ENCODE data around the gene TMEM51. TPM values are rescaled to one million over a fixed set of nuclear protein-coding genes. Genes with fewer than 3 reads are reported as not detected.

TMEM51 gene
- total RNA-seq, 1 experiment from 2014 or later: 10.4 TPM

DNA sequence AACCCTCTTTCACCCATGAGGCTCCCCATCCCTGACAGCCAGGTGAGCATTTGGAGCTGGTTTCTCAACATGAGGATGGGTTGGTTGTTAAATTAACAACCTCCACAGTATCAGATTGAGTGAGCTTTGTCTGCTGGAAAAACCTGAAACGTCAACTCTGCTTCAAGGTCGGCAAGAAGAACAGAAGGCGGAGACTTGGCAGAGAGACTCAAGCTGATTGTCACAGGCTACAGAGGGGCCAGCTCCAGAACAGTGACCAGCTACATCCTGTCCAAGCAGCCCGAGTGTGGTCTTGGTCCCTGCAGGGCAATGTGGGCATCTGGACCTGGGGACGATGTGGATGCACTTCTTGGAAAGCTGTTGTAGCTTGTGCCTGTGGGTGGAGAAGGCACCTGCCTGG is 36.6 kb upstream of the TMEM51 start:
- H3K27me3 Mint-ChIP-seq (ENCODE audit: low read depth): no peaks in the 10 kb centered on the region
- H3K4me1 Mint-ChIP-seq: peaks cover 12% of the 10 kb centered on the region
- H3K27ac Mint-ChIP-seq: no peak overlapping the region
- no peak for TF ChIP-seq ZNF138 (CRISPR knock-in tag; conservative IDR thresholded peaks at IDR 0.05)
- TF ChIP-seq, protein P1, sequence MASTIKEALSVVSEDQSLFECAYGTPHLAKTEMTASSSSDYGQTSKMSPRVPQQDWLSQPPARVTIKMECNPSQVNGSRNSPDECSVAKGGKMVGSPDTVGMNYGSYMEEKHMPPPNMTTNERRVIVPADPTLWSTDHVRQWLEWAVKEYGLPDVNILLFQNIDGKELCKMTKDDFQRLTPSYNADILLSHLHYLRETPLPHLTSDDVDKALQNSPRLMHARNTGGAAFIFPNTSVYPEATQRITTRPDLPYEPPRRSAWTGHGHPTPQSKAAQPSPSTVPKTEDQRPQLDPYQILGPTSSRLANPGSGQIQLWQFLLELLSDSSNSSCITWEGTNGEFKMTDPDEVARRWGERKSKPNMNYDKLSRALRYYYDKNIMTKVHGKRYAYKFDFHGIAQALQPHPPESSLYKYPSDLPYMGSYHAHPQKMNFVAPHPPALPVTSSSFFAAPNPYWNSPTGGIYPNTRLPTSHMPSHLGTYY (CRISPR knock-in tag; IDR thresholded peaks at IDR 0.05): no peak
- TF ChIP-seq, protein P2, sequence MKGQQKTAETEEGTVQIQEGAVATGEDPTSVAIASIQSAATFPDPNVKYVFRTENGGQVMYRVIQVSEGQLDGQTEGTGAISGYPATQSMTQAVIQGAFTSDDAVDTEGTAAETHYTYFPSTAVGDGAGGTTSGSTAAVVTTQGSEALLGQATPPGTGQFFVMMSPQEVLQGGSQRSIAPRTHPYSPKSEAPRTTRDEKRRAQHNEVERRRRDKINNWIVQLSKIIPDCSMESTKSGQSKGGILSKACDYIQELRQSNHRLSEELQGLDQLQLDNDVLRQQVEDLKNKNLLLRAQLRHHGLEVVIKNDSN (CRISPR knock-in tag; IDR thresholded peaks at IDR 0.05): no peak
- no peak for TF ChIP-seq JAZF1 (CRISPR knock-in tag; IDR thresholded peaks at IDR 0.05)
- TF ChIP-seq KAT7 (CRISPR knock-in tag; IDR thresholded peaks at IDR 0.05; ENCODE audit: borderline replicate concordance): no peak
- TF ChIP-seq ELF4 (CRISPR knock-in tag; IDR thresholded peaks at IDR 0.05; ENCODE audit: low read depth): no peak
- TF ChIP-seq, protein P3, sequence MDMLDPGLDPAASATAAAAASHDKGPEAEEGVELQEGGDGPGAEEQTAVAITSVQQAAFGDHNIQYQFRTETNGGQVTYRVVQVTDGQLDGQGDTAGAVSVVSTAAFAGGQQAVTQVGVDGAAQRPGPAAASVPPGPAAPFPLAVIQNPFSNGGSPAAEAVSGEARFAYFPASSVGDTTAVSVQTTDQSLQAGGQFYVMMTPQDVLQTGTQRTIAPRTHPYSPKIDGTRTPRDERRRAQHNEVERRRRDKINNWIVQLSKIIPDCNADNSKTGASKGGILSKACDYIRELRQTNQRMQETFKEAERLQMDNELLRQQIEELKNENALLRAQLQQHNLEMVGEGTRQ (CRISPR knock-in tag; IDR thresholded peaks at IDR 0.05): no peak
- TF ChIP-seq GTF2I (CRISPR knock-in tag; conservative IDR thresholded peaks at IDR 0.05): no peak
- TF ChIP-seq RORB (CRISPR knock-in tag; IDR thresholded peaks at IDR 0.05): no peak
- TF ChIP-seq, protein P4, sequence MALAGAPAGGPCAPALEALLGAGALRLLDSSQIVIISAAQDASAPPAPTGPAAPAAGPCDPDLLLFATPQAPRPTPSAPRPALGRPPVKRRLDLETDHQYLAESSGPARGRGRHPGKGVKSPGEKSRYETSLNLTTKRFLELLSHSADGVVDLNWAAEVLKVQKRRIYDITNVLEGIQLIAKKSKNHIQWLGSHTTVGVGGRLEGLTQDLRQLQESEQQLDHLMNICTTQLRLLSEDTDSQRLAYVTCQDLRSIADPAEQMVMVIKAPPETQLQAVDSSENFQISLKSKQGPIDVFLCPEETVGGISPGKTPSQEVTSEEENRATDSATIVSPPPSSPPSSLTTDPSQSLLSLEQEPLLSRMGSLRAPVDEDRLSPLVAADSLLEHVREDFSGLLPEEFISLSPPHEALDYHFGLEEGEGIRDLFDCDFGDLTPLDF (CRISPR knock-in tag; IDR thresholded peaks at IDR 0.05): no peak
- TF ChIP-seq NFE2L1 (CRISPR knock-in tag; IDR thresholded peaks at IDR 0.05): no peak
- TF ChIP-seq ZNF232 (CRISPR knock-in tag; IDR thresholded peaks at IDR 0.05): no peak
- TF ChIP-seq TP53 (CRISPR knock-in tag; IDR thresholded peaks at IDR 0.05): no peak
- TF ChIP-seq, protein P5, sequence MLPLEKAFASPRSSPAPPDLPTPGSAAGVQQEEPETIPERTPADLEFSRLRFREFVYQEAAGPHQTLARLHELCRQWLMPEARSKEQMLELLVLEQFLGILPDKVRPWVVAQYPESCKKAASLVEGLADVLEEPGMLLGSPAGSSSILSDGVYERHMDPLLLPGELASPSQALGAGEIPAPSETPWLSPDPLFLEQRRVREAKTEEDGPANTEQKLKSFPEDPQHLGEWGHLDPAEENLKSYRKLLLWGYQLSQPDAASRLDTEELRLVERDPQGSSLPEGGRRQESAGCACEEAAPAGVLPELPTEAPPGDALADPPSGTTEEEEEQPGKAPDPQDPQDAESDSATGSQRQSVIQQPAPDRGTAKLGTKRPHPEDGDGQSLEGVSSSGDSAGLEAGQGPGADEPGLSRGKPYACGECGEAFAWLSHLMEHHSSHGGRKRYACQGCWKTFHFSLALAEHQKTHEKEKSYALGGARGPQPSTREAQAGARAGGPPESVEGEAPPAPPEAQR (CRISPR knock-in tag; IDR thresholded peaks at IDR 0.05): no peak
- TF ChIP-seq, protein P6, sequence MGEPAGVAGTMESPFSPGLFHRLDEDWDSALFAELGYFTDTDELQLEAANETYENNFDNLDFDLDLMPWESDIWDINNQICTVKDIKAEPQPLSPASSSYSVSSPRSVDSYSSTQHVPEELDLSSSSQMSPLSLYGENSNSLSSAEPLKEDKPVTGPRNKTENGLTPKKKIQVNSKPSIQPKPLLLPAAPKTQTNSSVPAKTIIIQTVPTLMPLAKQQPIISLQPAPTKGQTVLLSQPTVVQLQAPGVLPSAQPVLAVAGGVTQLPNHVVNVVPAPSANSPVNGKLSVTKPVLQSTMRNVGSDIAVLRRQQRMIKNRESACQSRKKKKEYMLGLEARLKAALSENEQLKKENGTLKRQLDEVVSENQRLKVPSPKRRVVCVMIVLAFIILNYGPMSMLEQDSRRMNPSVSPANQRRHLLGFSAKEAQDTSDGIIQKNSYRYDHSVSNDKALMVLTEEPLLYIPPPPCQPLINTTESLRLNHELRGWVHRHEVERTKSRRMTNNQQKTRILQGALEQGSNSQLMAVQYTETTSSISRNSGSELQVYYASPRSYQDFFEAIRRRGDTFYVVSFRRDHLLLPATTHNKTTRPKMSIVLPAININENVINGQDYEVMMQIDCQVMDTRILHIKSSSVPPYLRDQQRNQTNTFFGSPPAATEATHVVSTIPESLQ (CRISPR knock-in tag; IDR thresholded peaks at IDR 0.05): no peak
- TF ChIP-seq, protein P7, sequence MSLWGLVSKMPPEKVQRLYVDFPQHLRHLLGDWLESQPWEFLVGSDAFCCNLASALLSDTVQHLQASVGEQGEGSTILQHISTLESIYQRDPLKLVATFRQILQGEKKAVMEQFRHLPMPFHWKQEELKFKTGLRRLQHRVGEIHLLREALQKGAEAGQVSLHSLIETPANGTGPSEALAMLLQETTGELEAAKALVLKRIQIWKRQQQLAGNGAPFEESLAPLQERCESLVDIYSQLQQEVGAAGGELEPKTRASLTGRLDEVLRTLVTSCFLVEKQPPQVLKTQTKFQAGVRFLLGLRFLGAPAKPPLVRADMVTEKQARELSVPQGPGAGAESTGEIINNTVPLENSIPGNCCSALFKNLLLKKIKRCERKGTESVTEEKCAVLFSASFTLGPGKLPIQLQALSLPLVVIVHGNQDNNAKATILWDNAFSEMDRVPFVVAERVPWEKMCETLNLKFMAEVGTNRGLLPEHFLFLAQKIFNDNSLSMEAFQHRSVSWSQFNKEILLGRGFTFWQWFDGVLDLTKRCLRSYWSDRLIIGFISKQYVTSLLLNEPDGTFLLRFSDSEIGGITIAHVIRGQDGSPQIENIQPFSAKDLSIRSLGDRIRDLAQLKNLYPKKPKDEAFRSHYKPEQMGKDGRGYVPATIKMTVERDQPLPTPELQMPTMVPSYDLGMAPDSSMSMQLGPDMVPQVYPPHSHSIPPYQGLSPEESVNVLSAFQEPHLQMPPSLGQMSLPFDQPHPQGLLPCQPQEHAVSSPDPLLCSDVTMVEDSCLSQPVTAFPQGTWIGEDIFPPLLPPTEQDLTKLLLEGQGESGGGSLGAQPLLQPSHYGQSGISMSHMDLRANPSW (CRISPR knock-in tag; conservative IDR thresholded peaks at IDR 0.05; ENCODE audit: low read depth): no peak
- TF ChIP-seq HMGA2 (CRISPR knock-in tag; IDR thresholded peaks at IDR 0.05): no peak
- no peak for TF ChIP-seq ZNF263 (CRISPR knock-in tag; IDR thresholded peaks at IDR 0.05; ENCODE audit: low read depth)
- TF ChIP-seq, protein P8, sequence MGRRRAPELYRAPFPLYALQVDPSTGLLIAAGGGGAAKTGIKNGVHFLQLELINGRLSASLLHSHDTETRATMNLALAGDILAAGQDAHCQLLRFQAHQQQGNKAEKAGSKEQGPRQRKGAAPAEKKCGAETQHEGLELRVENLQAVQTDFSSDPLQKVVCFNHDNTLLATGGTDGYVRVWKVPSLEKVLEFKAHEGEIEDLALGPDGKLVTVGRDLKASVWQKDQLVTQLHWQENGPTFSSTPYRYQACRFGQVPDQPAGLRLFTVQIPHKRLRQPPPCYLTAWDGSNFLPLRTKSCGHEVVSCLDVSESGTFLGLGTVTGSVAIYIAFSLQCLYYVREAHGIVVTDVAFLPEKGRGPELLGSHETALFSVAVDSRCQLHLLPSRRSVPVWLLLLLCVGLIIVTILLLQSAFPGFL (CRISPR knock-in tag; IDR thresholded peaks at IDR 0.05; ENCODE audit: borderline replicate concordance): no peak
- ATAC-seq: no peak
- ChIA-PET POLR2A (interaction anchor here (0.6 kb wide), 1 partner anchor 224 kb away, joined by 4 read pairs; no protein-coding TSS in a partner anchor), CTCF (interaction anchor here (1.0 to 3.4 kb wide), 4 partner anchors 12 to 206 kb away, joined by 3 to 20 read pairs (median 4); partner anchors contain the start of gene TMEM51)
- no peak overlapping the region for H3K4me3 Mint-ChIP-seq
- no peak for DNase-seq (ENCODE audit: low spot score)
- H3K9me3 Mint-ChIP-seq: no peaks in the 10 kb centered on the region
- H3K36me3 Mint-ChIP-seq: no peaks in the 10 kb centered on the region
